ENCODE data around the gene G3BP2. TPM values are rescaled to one million over a fixed set of nuclear protein-coding genes. Genes with fewer than 3 reads are reported as not detected.

The G3BP2 gene
- total and polyA plus RNA-seq, 2 of the 8 experiments (the other 6 are each of a cell fraction or from before 2014, with no cell fraction given) = 83.7 to 378 TPM

DNA sequence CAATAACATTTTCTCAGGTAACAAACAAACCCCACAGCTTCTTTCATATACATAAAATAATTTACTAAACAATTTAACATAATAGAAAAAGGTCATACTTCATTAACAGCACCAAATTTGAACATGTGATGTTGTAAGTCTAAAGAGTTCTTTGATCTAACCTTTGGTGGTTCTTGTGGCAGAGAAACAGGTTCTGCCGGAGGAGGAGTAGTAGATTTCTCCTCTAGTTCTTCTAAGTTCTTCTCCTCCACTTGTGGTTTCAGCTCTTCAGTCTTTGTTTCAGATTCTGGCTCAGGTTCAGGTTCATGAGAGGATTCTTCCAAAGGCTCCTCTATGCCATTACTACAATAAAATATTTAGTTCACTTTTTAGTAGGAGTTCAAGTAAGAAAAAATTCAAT, 18.3 kb downstream of the G3BP2 start:
- no peak overlapping the region for H3K4me2 ChIP-seq (ENCODE audit: insufficient read depth in 1 of 2, low read depth in 2 of 2, low read length in 2 of 2)
- peaks cover 13 to 94% (median 52%) of the 10 kb centered on the region in 4 experiments; a peak in 7 of 8 replicates for H3K36me3 ChIP-seq (ENCODE audit: control insufficient read depth in 2 of 4, insufficient read depth in 4 of 4, low read length in 3 of 4)
- H3K4me1 ChIP-seq (replicated peaks in 1 of 4; ENCODE audit: control insufficient read depth in 3 of 4, insufficient read depth in 4 of 4, low read length in 3 of 4) = no peaks in the 10 kb centered on the region
- H2BK15ac ChIP-seq (ENCODE audit: low read length) = no peak overlapping the region
- no peak overlapping the region for H3K18ac ChIP-seq (ENCODE audit: extremely low read depth, low read length)
- H2BK5ac ChIP-seq (ENCODE audit: low read depth, low read length) = no peak overlapping the region
- H2BK12ac ChIP-seq (ENCODE audit: low read depth, low read length) = no peak overlapping the region
- DNase-seq (ENCODE audit: low read depth in 1 of 2, low spot score in 2 of 2) (no peak), FAIRE-seq (no peak)
- 79% methylated on average over 1 of the region's 1 CpG; no CpG with 5 or more reads in 1 of the 2 experiments for WGBS, 2 experiments (ENCODE audit: extremely low coverage in 1 of 2, insufficient coverage in 1 of 2, insufficient read length in 1 of 2, insufficient replicate concordance in 2 of 2, low coverage in 1 of 2, low lambda C conversion rate in 2 of 2, missing lambda C conversion rate in 1 of 2)
- H3K9ac ChIP-seq (replicated peaks in 1 of 4; ENCODE audit: extremely low read depth in 1 of 4, low read depth in 3 of 4, low read length in 3 of 4) = no peak overlapping the region
- no peaks in the 10 kb centered on the region for H3K27me3 ChIP-seq (replicated peaks in 1 of 4; ENCODE audit: control insufficient read depth in 3 of 4, extremely low read depth in 1 of 4, insufficient read depth in 3 of 4, low read length in 3 of 4)
- H3K9me3 ChIP-seq (ENCODE audit: insufficient read depth in 2 of 2, low read depth in 1 of 2, low read length in 1 of 2) = no peaks in the 10 kb centered on the region
- CTCF ChIA-PET (ENCODE audit: partially characterized antibody) = interaction anchor here (1.0 to 4.5 kb wide), 13 partner anchors 8 to 188 kb away, joined by 3 to 35 read pairs (median 7); partner anchors contain the start of gene USO1
- no peak overlapping the region for H2BK120ac ChIP-seq (replicated peaks; ENCODE audit: low read depth, low read length)
- H2AK5ac ChIP-seq (ENCODE audit: low read depth, low read length) = no peak overlapping the region
- H4K8ac ChIP-seq (ENCODE audit: extremely low read depth, insufficient read depth, low read length) = no peak overlapping the region
- H3K14ac ChIP-seq (ENCODE audit: insufficient read length) = no peak overlapping the region
- no peak overlapping the region for H3K56ac ChIP-seq (replicated peaks; ENCODE audit: insufficient read length, low read depth, low read length)
- POLR2A ChIA-PET (ENCODE audit: partially characterized antibody) = interaction anchor here (0.7 to 2.1 kb wide), 6 partner anchors 10 to 69 kb away, joined by 3 to 9 read pairs (median 3); partner anchors contain the start of gene USO1
- no peaks in the 10 kb centered on the region for H3K23me2 ChIP-seq (ENCODE audit: low read depth, low read length)
- peaks cover 6 to 7% of the 10 kb centered on the region in 2 experiments for H4K20me1 ChIP-seq (replicated peaks in 1 of 2; ENCODE audit: control insufficient read depth in 1 of 2, insufficient read depth in 2 of 2, low read length in 2 of 2)
- H3K27ac ChIP-seq (ENCODE audit: low read depth, low read length) = no peak overlapping the region
- no peak overlapping the region for H3K4me3 ChIP-seq (ENCODE audit: extremely low read depth in 1 of 4, insufficient read depth in 2 of 4, low read depth in 3 of 4, low read length in 4 of 4)
- no peak for TF ChIP-seq SP2 (IDR thresholded peaks at IDR 0.05; ENCODE audit: low read length)
- no peak for TF ChIP-seq JUND (IDR thresholded peaks at IDR 0.05; ENCODE audit: low read length)
- TF ChIP-seq ASH2L (IDR thresholded peaks at IDR 0.05; ENCODE audit: low read length) = no peak
- no peak for TF ChIP-seq POLR2AphosphoS5 (IDR thresholded peaks at IDR 0.05; ENCODE audit: low read depth, low read length)
- no peak for TF ChIP-seq SP4 (IDR thresholded peaks at IDR 0.05; ENCODE audit: low read length)
- no peak for TF ChIP-seq RXRA (IDR thresholded peaks at IDR 0.05; ENCODE audit: insufficient read depth, low read depth, low read length)
- TF ChIP-seq BCL11A (IDR thresholded peaks at IDR 0.05; ENCODE audit: low read depth in 2 of 2, low read length in 2 of 2) = no peak
- TF ChIP-seq MAFK (IDR thresholded peaks at IDR 0.05; ENCODE audit: low read depth, low read length) = no peak
- TF ChIP-seq CREB1 (IDR thresholded peaks at IDR 0.05) = no peak
- no peak for TF ChIP-seq RFX5 (IDR thresholded peaks at IDR 0.05; ENCODE audit: borderline replicate concordance, low read depth, low read length)
- TF ChIP-seq JUN (IDR thresholded peaks at IDR 0.05; ENCODE audit: low read depth, low read length) = no peak
- no peak for TF ChIP-seq E2F6 (IDR thresholded peaks at IDR 0.05)
- no peak for TF ChIP-seq NANOG (IDR thresholded peaks at IDR 0.05; ENCODE audit: insufficient read depth, low read depth, low read length, poor library complexity, severe bottlenecking)
- no peak overlapping the region for H2BK20ac ChIP-seq (ENCODE audit: low read length)
- H3K79me2 ChIP-seq (ENCODE audit: control insufficient read depth in 1 of 2, insufficient read depth in 2 of 2, low read length in 2 of 2) = peaks cover 0 to 83% of the 10 kb centered on the region in 2 experiments; a peak in 3 of 4 replicates
- no peaks in the 10 kb centered on the region for H3K79me1 ChIP-seq (ENCODE audit: low read depth, low read length)
- H2AFZ ChIP-seq (ENCODE audit: low read length) = no peak overlapping the region
- H4K91ac ChIP-seq (replicated peaks; ENCODE audit: insufficient read length, low read length) = no peak overlapping the region
- H3K4ac ChIP-seq (replicated peaks; ENCODE audit: insufficient read length, low read depth, low read length) = no peak overlapping the region
- H3K23ac ChIP-seq (ENCODE audit: insufficient read length) = no peak overlapping the region
- H4K5ac ChIP-seq (ENCODE audit: insufficient read length, low read depth, low read length) = no peak overlapping the region
